NT2/D1 (cell line): ENCODE data around the gene DIAPH3.

Experiments used
- SUZ12 ChIP-seq: IDR thresholded peaks from 2 replicates; pipeline ENCODE4 v1.6.1; 2011; ENCODE audit not compliant: insufficient read length, insufficient read depth; ENCODE audit errors: extremely low read depth
- YY1 ChIP-seq: IDR thresholded peaks from 2 replicates; pipeline ENCODE4 v1.6.1; 2011; ENCODE audit not compliant: insufficient read length, insufficient read depth
- ZNF274 ChIP-seq: IDR thresholded peaks from 2 replicates; pipeline ENCODE4 v1.6.1; 2011; ENCODE audit warnings: mild to moderate bottlenecking, low read depth, low read length

DNA sequence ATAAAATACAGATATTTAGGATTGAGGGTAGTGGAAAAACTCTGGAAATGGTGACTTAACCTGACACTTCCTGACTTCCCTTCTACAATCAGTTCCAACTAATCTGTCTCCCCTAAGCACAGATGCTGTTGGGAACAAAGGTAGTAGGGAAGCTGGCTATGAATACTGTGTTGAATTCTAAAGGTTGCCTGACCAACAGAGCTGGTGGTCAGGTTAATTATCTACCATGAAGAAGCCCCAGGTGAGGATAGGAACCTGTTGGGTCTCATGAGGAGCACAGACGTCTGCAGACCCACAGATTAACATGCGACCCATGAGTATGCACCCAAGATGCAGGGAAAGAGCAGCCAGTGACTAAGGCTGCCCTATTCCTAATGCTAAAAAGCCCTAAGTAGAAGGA lies 172.3 kb downstream of the DIAPH3 start:
- TF ChIP-seq YY1, result no peak
- TF ChIP-seq SUZ12, result no peak
- TF ChIP-seq ZNF274, result no peak
